Subcutaneous adipose tissue (tissue), 4 donors: Measurements from ENCODE around the gene RAN. TPM values are rescaled to one million over a fixed set of nuclear protein-coding genes. Genes with fewer than 3 reads are reported as not detected.

ENCODE experiments used
- total RNA-seq, 4 donors: library from RNA; depleted of rRNA; stranded (reverse); fragments of >200 nt; gene quantifications; one replicate each; pipeline ENCODE4 v1.1.0, GENCODE V29; 2016
- TF ChIP-seq, protein P1 (sequence below): fragments of 450-650 bp; IDR thresholded peaks from one replicate; pipeline ENCODE4 v1.5.1; 2016; ENCODE audit warnings: low read depth, mild to moderate bottlenecking, control low read depth, antibody characterized with exemption, moderate library complexity

The RAN gene
- total RNA-seq, 4 donors from 2014 or later: 82.3 to 237 (median 128) TPM

DNA sequence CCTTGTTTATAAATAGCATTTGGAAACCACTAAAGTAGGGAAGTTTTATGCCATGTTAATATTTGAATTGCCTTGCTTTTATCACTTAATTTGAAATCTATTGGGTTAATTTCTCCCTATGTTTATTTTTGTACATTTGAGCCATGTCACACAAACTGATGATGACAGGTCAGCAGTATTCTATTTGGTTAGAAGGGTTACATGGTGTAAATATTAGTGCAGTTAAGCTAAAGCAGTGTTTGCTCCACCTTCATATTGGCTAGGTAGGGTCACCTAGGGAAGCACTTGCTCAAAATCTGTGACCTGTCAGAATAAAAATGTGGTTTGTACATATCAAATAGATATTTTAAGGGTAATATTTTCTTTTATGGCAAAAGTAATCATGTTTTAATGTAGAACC is 4.4 kb downstream of the RAN start:
- TF ChIP-seq, protein P1, sequence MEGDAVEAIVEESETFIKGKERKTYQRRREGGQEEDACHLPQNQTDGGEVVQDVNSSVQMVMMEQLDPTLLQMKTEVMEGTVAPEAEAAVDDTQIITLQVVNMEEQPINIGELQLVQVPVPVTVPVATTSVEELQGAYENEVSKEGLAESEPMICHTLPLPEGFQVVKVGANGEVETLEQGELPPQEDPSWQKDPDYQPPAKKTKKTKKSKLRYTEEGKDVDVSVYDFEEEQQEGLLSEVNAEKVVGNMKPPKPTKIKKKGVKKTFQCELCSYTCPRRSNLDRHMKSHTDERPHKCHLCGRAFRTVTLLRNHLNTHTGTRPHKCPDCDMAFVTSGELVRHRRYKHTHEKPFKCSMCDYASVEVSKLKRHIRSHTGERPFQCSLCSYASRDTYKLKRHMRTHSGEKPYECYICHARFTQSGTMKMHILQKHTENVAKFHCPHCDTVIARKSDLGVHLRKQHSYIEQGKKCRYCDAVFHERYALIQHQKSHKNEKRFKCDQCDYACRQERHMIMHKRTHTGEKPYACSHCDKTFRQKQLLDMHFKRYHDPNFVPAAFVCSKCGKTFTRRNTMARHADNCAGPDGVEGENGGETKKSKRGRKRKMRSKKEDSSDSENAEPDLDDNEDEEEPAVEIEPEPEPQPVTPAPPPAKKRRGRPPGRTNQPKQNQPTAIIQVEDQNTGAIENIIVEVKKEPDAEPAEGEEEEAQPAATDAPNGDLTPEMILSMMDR: no peak

DNA sequence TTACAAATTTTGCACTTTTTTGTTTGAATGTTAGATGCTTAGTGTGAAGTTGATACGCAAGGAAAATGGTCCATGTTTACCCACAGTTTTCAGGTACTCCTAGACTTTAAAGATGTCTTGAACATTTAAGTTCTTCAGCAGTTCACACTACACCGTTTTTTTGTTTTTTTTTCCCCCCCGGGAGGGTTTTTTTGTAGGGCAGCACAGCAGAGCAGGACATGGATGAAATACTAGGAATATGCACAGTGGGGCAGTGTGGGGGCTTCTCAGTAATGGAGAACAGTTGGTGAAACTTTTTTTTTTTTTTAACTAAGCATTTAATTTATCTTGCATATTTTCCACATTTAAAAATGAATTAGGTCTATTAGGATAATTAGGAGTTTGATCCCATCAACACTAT is 4.9 kb downstream of the RAN start:
- TF ChIP-seq, protein P1: no peak

DNA sequence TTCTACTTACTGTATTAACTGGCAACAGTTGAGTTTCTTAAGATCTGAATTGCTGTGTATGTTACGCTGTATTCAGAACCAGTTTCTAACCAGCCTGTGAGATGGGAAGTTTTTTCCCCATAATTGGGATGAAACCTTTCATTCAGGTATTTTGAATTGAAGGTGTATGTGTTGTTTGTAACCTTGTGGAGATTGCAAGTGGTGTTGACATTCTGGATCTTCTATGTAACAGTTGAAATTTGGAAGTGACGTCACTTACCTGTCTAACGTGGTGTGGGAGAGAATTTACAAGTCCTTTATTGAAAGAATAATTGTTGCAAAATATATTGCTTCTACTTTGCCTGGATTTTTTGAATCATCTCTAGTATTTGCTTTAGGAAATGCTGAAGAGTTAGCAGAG is 5.5 kb downstream of the RAN start:
- TF ChIP-seq, protein P1: no peak

DNA sequence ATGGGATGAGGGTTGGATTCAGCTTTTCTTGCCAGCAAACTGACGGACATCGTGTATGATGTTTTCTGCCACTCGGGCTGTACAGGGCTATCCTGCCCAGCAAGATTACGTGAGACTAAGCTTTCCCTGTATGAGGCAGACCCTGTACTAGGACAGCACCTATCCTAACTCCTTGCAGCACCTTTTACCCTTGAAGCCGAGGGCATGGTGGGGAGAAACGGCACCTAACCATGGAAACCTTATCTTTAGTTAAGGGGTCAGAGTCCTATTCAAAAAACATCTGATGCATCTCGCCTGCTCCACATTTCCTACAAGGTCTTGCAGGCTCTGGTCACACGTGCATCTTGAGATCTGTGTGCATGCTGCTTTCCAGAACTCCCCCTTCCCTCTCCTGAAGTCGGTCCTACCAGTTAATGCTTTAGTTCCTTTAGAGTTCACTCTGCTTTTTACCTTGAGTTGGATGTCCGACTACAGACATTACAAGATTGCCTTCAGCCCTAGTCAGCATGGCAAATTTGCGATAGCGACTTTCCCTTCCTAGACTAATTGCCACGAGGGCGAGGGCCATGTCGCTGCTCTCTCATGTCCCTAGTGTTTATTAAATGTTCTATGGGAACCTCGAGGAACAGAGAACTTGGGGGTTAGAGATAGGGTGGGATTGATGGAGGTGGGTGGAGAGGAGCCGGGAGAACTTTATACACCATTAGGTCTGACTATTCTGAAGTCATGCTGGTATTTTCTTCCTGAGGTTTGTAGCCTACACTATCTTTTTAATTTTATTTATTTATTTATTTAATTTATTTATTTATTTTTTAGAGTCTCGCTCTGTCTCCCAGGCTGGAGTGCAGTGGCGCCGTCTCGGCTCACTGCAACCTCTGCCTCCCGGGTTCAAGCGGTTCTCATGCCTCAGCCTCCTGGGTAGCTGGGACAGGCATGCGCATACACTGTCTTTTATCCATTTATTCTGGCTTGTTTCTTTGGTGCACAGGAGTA is 6.6 kb downstream of the RAN start:
- TF ChIP-seq, protein P1: no peak

DNA sequence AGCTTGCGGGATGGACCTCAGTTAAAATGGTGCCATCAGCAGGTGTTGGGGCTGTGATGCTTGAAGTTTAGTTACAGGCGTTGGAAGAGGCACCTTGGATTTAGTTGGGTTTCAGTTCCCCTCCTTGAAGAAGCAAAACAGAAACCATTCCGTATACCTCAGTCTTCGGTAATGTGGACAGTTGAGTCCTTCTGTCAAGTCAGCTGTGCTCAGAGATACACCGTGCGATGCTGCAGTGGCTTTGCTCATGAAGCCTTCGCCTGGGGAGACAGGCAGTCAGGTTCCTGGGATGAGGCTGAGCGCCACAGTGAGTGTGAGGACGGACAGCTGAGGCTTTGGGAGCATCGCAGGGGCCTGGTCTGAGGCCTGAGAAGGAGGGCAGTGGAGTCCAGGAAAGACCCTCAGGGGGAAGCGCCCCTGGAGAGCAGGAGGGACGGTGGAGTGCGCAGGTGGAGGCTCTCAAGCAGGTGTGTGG is 7.4 kb downstream of the RAN start:
- TF ChIP-seq, protein P1: no peak

DNA sequence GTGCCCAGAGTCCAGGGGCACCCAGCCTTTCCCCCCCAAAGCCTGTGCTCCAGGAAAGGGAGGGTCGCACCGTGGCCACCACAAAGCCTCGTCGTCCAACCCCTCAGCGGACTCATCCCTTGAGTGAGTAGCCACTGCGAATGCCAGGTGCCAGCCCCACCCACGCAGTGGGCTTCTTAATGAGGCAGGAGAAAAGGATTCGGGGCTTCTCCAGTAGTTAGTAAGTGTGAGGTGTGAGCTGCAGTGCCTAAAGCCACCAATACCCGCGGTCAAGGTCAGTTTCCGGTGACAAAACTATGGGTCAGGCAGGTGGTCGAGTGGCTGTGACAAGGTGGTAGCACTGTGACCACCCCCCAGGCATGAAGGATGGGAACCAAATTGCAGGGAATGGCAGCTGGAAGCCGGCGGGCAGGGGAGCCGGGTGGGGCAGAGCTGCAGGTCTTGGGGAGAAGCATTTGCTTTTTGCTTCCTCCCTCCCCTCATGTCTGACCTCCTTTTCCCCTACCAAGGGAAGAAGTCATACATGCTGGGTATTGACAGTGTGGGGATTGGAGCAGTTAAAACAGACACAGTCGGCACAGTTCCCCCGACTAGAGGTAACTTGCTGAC is 8.0 kb downstream of the RAN start:
- TF ChIP-seq, protein P1: no peak

DNA sequence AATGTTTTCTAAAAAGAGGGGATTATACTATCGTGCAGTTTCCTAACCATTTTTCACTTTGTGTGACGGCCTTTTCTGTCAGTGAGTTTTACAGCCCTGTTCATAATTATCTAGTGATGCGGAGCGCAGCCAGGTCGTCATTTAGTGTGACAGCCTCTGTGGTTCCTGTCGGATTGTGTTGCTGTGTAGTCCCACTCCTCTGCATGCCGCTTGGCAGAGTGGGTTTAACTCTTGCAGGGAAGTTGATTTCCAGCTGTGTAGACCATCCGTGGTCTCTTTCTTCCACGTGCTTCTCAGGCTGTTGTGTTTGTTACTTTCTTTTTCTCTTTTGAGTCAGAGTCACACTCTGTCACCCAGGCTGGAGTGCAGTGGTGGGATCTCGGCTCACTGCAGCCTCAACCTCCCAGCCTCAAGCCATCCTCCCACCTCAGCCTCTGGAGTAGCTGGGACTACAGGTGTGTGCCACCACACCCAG is 8.6 kb downstream of the RAN start:
- TF ChIP-seq, protein P1: no peak
